Thyroid gland (tissue), 4 donors: Measurements from ENCODE around the gene B4GALNT4.

Source experiments
- POLR2A ChIP-seq, 2 donors: fragments of 450-650 bp; IDR thresholded peaks; one replicate each; pipeline ENCODE4 v1.6.1; 2017; ENCODE audit warnings: antibody characterized with exemption in 2 of 2, mild to moderate bottlenecking in 2 of 2, moderate library complexity in 1 of 2
- TF ChIP-seq, protein P1 (sequence below), 6 experiments: fragments of 200-600 bp in 3 of 6; fragments of 450-650 bp in 3 of 6; sonication (generic) in 3 of 6; IDR thresholded peaks; one replicate each; pipeline ENCODE4 v1.5.1; 2016 to 2019; ENCODE audit warnings: antibody characterized with exemption in 6 of 6, mild to moderate bottlenecking in 2 of 6, inconsistent platforms in 1 of 6, moderate library complexity in 1 of 6

DNA sequence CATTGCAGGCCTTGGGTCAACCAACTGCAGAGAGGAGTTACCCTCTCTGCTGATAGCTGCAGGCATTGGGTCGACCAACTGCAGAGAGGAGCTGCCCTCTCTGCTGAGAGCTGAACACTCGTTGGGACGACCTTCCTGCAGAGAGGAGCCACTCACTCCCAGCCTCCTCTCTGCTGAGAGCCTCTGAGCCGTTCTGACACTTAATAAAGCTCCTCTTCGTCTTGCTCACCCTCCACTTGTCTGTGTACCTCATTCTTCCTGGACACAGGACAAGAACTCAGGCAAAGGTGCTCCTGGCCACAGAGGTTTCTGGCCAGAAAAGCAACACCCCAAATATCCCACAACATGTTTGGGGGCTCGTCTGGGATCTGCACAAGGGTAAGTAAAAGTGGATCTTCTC, 17.2 kb downstream of the B4GALNT4 start:
- no peak for TF ChIP-seq POLR2A (IDR thresholded peaks at IDR 0.05)
- TF ChIP-seq, protein P1, sequence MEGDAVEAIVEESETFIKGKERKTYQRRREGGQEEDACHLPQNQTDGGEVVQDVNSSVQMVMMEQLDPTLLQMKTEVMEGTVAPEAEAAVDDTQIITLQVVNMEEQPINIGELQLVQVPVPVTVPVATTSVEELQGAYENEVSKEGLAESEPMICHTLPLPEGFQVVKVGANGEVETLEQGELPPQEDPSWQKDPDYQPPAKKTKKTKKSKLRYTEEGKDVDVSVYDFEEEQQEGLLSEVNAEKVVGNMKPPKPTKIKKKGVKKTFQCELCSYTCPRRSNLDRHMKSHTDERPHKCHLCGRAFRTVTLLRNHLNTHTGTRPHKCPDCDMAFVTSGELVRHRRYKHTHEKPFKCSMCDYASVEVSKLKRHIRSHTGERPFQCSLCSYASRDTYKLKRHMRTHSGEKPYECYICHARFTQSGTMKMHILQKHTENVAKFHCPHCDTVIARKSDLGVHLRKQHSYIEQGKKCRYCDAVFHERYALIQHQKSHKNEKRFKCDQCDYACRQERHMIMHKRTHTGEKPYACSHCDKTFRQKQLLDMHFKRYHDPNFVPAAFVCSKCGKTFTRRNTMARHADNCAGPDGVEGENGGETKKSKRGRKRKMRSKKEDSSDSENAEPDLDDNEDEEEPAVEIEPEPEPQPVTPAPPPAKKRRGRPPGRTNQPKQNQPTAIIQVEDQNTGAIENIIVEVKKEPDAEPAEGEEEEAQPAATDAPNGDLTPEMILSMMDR (IDR thresholded peaks at IDR 0.05): no peak
